Measurements from ENCODE around the gene JAM2. TPM values are rescaled to one million over a fixed set of nuclear protein-coding genes. Genes with fewer than 3 reads are reported as not detected.
"Not testable (repeated sequence)": the region's sequence is repeated elsewhere in the genome, so short reads cannot be mapped to it uniquely, and the experiment has no call there.

Gene JAM2
- polyA plus RNA-seq, 2 donors = 3.8 to 4.2 TPM

- Histone ChIP-seq H3K36me3 (ENCODE audit: control insufficient read depth in 2 of 2, insufficient read depth in 2 of 2, low read length in 1 of 2) (no peaks in the 10 kb centered on the region), H3K4me1 (ENCODE audit: control insufficient read depth in 2 of 2, insufficient read depth in 2 of 2, low read length in 1 of 2) (no peaks in the 10 kb centered on the region), H3K4me3 (ENCODE audit: low read depth in 1 of 2, low read length in 2 of 2) (no peak overlapping the region), H3K27ac (ENCODE audit: low read depth in 2 of 2, low read length in 1 of 2) (no peak overlapping the region), H3K9me3 (ENCODE audit: control insufficient read depth in 2 of 2, insufficient read depth in 1 of 2, low read depth in 1 of 2, low read length in 1 of 2) (no peaks in the 10 kb centered on the region), H3K27me3 (ENCODE audit: control insufficient read depth in 1 of 2, insufficient read depth in 2 of 2, low read length in 2 of 2) (no peaks in the 10 kb centered on the region)
Observed at GRCh38 chr21:25676451-25676850, 37.4 kb downstream of the JAM2 start.

GRCh38 chr21:25682382-25682781 lies 43.3 kb downstream of the JAM2 start:
- no peaks in the 10 kb centered on the region for H3K36me3 ChIP-seq (ENCODE audit: control insufficient read depth in 2 of 2, insufficient read depth in 2 of 2, low read length in 1 of 2)
- 66 to 71% methylated on average over 9 of the region's 9 CpGs for WGBS, 2 donors
- no peaks in the 10 kb centered on the region for H3K9me3 ChIP-seq (ENCODE audit: control insufficient read depth in 2 of 2, insufficient read depth in 1 of 2, low read depth in 1 of 2, low read length in 1 of 2)
- H3K4me3 ChIP-seq (ENCODE audit: low read depth in 1 of 2, low read length in 2 of 2) = no peak overlapping the region
- H3K4me1 ChIP-seq (ENCODE audit: control insufficient read depth in 2 of 2, insufficient read depth in 2 of 2, low read length in 1 of 2) = no peaks in the 10 kb centered on the region
- H3K27me3 ChIP-seq (ENCODE audit: control insufficient read depth in 1 of 2, insufficient read depth in 2 of 2, low read length in 2 of 2) = no peaks in the 10 kb centered on the region
- no peak overlapping the region for H3K27ac ChIP-seq (ENCODE audit: low read depth in 2 of 2, low read length in 1 of 2)

GRCh38 chr21:25687787-25688186 lies 48.7 kb downstream of the JAM2 start:
- H3K36me3 ChIP-seq (ENCODE audit: control insufficient read depth in 2 of 2, insufficient read depth in 2 of 2, low read length in 1 of 2) = no peaks in the 10 kb centered on the region
- WGBS, 2 donors = 84 to 87% methylated on average over 4 of the region's 4 CpGs
- no peak overlapping the region for H3K4me3 ChIP-seq (ENCODE audit: low read depth in 1 of 2, low read length in 2 of 2)
- H3K4me1 ChIP-seq (ENCODE audit: control insufficient read depth in 2 of 2, insufficient read depth in 2 of 2, low read length in 1 of 2) = peaks cover 0 to 2% of the 10 kb centered on the region in 2 donors
- no peaks in the 10 kb centered on the region for H3K27me3 ChIP-seq (ENCODE audit: control insufficient read depth in 1 of 2, insufficient read depth in 2 of 2, low read length in 2 of 2)
- H3K27ac ChIP-seq (ENCODE audit: low read depth in 2 of 2, low read length in 1 of 2) = no peak overlapping the region
- H3K9me3 ChIP-seq (ENCODE audit: control insufficient read depth in 2 of 2, insufficient read depth in 1 of 2, low read depth in 1 of 2, low read length in 1 of 2) = no peaks in the 10 kb centered on the region

GRCh38 chr21:25688275-25689155 lies 49.5 kb downstream of the JAM2 start:
- Histone ChIP-seq H3K4me3 (ENCODE audit: low read depth in 1 of 2, low read length in 2 of 2) (no peak overlapping the region), H3K27me3 (ENCODE audit: control insufficient read depth in 1 of 2, insufficient read depth in 2 of 2, low read length in 2 of 2) (no peaks in the 10 kb centered on the region), H3K9me3 (ENCODE audit: control insufficient read depth in 2 of 2, insufficient read depth in 1 of 2, low read depth in 1 of 2, low read length in 1 of 2) (no peaks in the 10 kb centered on the region), H3K4me1 (ENCODE audit: control insufficient read depth in 2 of 2, insufficient read depth in 2 of 2, low read length in 1 of 2) (peaks cover 0 to 2% of the 10 kb centered on the region in 2 donors), H3K36me3 (ENCODE audit: control insufficient read depth in 2 of 2, insufficient read depth in 2 of 2, low read length in 1 of 2) (no peaks in the 10 kb centered on the region), H3K27ac (ENCODE audit: low read depth in 2 of 2, low read length in 1 of 2) (no peak overlapping the region)
- WGBS, 2 donors = 72 to 77% methylated on average over 9 of the region's 9 CpGs

GRCh38 chr21:25689226-25689625 lies 50.2 kb downstream of the JAM2 start:
- H3K9me3 ChIP-seq (ENCODE audit: control insufficient read depth in 2 of 2, insufficient read depth in 1 of 2, low read depth in 1 of 2, low read length in 1 of 2) = no peaks in the 10 kb centered on the region
- WGBS, 2 donors = 59 to 62% methylated on average over 1 of the region's 1 CpG
- H3K36me3 ChIP-seq (ENCODE audit: control insufficient read depth in 2 of 2, insufficient read depth in 2 of 2, low read length in 1 of 2) = no peaks in the 10 kb centered on the region
- H3K27ac ChIP-seq (ENCODE audit: low read depth in 2 of 2, low read length in 1 of 2) = no peak overlapping the region
- H3K27me3 ChIP-seq (ENCODE audit: control insufficient read depth in 1 of 2, insufficient read depth in 2 of 2, low read length in 2 of 2) = no peaks in the 10 kb centered on the region
- no peak overlapping the region for H3K4me3 ChIP-seq (ENCODE audit: low read depth in 1 of 2, low read length in 2 of 2)
- peaks cover 0 to 2% of the 10 kb centered on the region in 2 donors for H3K4me1 ChIP-seq (ENCODE audit: control insufficient read depth in 2 of 2, insufficient read depth in 2 of 2, low read length in 1 of 2)

GRCh38 chr21:25691976-25692375 lies 52.9 kb downstream of the JAM2 start:
- H3K27ac ChIP-seq (ENCODE audit: low read depth in 2 of 2, low read length in 1 of 2) = no peak overlapping the region
- H3K4me3 ChIP-seq (ENCODE audit: low read depth in 1 of 2, low read length in 2 of 2) = no peak overlapping the region
- H3K4me1 ChIP-seq (ENCODE audit: control insufficient read depth in 2 of 2, insufficient read depth in 2 of 2, low read length in 1 of 2) = peaks cover 0 to 2% of the 10 kb centered on the region in 2 donors
- no peaks in the 10 kb centered on the region for H3K9me3 ChIP-seq (ENCODE audit: control insufficient read depth in 2 of 2, insufficient read depth in 1 of 2, low read depth in 1 of 2, low read length in 1 of 2)
- WGBS, 2 donors = 71 to 73% methylated on average over 3 of the region's 3 CpGs
- H3K27me3 ChIP-seq (ENCODE audit: control insufficient read depth in 1 of 2, insufficient read depth in 2 of 2, low read length in 2 of 2) = no peaks in the 10 kb centered on the region
- H3K36me3 ChIP-seq (ENCODE audit: control insufficient read depth in 2 of 2, insufficient read depth in 2 of 2, low read length in 1 of 2) = no peaks in the 10 kb centered on the region

- not testable (repeated sequence) for H3K27me3 ChIP-seq (ENCODE audit: control insufficient read depth in 1 of 2, insufficient read depth in 2 of 2, low read length in 2 of 2); H3K4me1 ChIP-seq (ENCODE audit: control insufficient read depth in 2 of 2, insufficient read depth in 2 of 2, low read length in 1 of 2); H3K27ac ChIP-seq (ENCODE audit: low read depth in 2 of 2, low read length in 1 of 2); H3K36me3 ChIP-seq (ENCODE audit: control insufficient read depth in 2 of 2, insufficient read depth in 2 of 2, low read length in 1 of 2); H3K9me3 ChIP-seq (ENCODE audit: control insufficient read depth in 2 of 2, insufficient read depth in 1 of 2, low read depth in 1 of 2, low read length in 1 of 2); H3K4me3 ChIP-seq (ENCODE audit: low read depth in 1 of 2, low read length in 2 of 2)
- 93 to 98% methylated on average over 29 to 36 of the region's 36 CpGs for WGBS, 2 donors
Observed at GRCh38 chr21:25695461-25695860, 56.4 kb downstream of the JAM2 start.

- Histone ChIP-seq H3K27me3 (ENCODE audit: control insufficient read depth in 1 of 2, insufficient read depth in 2 of 2, low read length in 2 of 2) (no peaks in the 10 kb centered on the region), H3K4me1 (ENCODE audit: control insufficient read depth in 2 of 2, insufficient read depth in 2 of 2, low read length in 1 of 2) (no peaks in the 10 kb centered on the region), H3K9me3 (ENCODE audit: control insufficient read depth in 2 of 2, insufficient read depth in 1 of 2, low read depth in 1 of 2, low read length in 1 of 2) (no peaks in the 10 kb centered on the region), H3K36me3 (ENCODE audit: control insufficient read depth in 2 of 2, insufficient read depth in 2 of 2, low read length in 1 of 2) (no peaks in the 10 kb centered on the region), H3K27ac (ENCODE audit: low read depth in 2 of 2, low read length in 1 of 2) (no peak overlapping the region), H3K4me3 (ENCODE audit: low read depth in 1 of 2, low read length in 2 of 2) (no peak overlapping the region)
- WGBS, 2 donors = 97% methylated on average over 1 of the region's 1 CpG
Observed at GRCh38 chr21:25700741-25701140, 61.7 kb downstream of the JAM2 start.

- no peaks in the 10 kb centered on the region for H3K27me3 ChIP-seq (ENCODE audit: control insufficient read depth in 1 of 2, insufficient read depth in 2 of 2, low read length in 2 of 2)
- 66 to 67% methylated on average over 4 of the region's 4 CpGs for WGBS, 2 donors
- H3K27ac ChIP-seq (ENCODE audit: low read depth in 2 of 2, low read length in 1 of 2) = no peak overlapping the region
Observed at GRCh38 chr21:25701529-25701928, 62.5 kb downstream of the JAM2 start.

GRCh38 chr21:25708467-25709065 lies 69.5 kb downstream of the JAM2 start:
- Histone ChIP-seq H3K4me1 (ENCODE audit: control insufficient read depth in 2 of 2, insufficient read depth in 2 of 2, low read length in 1 of 2) (no peaks in the 10 kb centered on the region), H3K36me3 (ENCODE audit: control insufficient read depth in 2 of 2, insufficient read depth in 2 of 2, low read length in 1 of 2) (no peaks in the 10 kb centered on the region), H3K4me3 (ENCODE audit: low read depth in 1 of 2, low read length in 2 of 2) (no peak overlapping the region), H3K9me3 (ENCODE audit: control insufficient read depth in 2 of 2, insufficient read depth in 1 of 2, low read depth in 1 of 2, low read length in 1 of 2) (no peaks in the 10 kb centered on the region), H3K27ac (ENCODE audit: low read depth in 2 of 2, low read length in 1 of 2) (no peak overlapping the region), H3K27me3 (ENCODE audit: control insufficient read depth in 1 of 2, insufficient read depth in 2 of 2, low read length in 2 of 2) (no peaks in the 10 kb centered on the region)
- 55 to 57% methylated on average over 7 of the region's 7 CpGs for WGBS, 2 donors

More at GRCh38 chr21:25701529-25701928, 62.5 kb downstream of the JAM2 start:
- no peak overlapping the region for H3K4me3 ChIP-seq (ENCODE audit: low read depth in 1 of 2, low read length in 2 of 2)
- no peaks in the 10 kb centered on the region for H3K36me3 ChIP-seq (ENCODE audit: control insufficient read depth in 2 of 2, insufficient read depth in 2 of 2, low read length in 1 of 2)
- H3K9me3 ChIP-seq (ENCODE audit: control insufficient read depth in 2 of 2, insufficient read depth in 1 of 2, low read depth in 1 of 2, low read length in 1 of 2) = no peaks in the 10 kb centered on the region
- no peaks in the 10 kb centered on the region for H3K4me1 ChIP-seq (ENCODE audit: control insufficient read depth in 2 of 2, insufficient read depth in 2 of 2, low read length in 1 of 2)

Measured in esophagus (tissue), 2 donors.